VCaP (cell line): Measurements from ENCODE around the gene LINS1.
A peak's percentile ranks its signal among the peaks of the same experiment; 100 is the strongest.

Source experiments
- H3K27ac ChIP-seq: fragments of 450-650 bp; 2 replicates; pipeline ENCODE4 v1.5.1; 2017
- TF ChIP-seq, protein P1 (sequence below): fragments of 450-650 bp; conservative IDR thresholded peaks from 2 replicates; pipeline ENCODE4 v1.5.1; 2017; ENCODE audit warnings: mild to moderate bottlenecking, moderate library complexity

LINS1 gene

DNA sequence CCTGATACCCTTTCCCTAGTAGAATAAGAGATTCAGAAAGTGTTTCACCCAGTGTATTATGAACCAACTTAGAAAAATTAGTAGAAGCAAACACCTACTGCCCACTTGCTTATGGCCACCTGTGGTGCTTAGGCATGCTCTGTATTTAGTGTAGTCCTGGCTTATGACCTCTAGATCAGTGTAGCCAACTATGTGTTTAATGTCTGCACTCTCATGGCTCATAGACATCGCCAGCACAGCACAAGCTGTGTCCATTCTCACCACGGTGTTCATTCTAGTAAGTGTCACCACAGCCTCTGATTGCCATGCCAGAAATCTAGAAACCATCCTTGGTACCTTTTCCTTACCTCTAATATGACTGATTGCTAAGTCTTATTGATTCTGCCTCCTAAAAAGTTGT, 14.7 kb upstream of the LINS1 start:
- peak overlapping the region; percentile 24; the same call in 1 of the 2 replicates for H3K27ac ChIP-seq
- TF ChIP-seq, protein P1, sequence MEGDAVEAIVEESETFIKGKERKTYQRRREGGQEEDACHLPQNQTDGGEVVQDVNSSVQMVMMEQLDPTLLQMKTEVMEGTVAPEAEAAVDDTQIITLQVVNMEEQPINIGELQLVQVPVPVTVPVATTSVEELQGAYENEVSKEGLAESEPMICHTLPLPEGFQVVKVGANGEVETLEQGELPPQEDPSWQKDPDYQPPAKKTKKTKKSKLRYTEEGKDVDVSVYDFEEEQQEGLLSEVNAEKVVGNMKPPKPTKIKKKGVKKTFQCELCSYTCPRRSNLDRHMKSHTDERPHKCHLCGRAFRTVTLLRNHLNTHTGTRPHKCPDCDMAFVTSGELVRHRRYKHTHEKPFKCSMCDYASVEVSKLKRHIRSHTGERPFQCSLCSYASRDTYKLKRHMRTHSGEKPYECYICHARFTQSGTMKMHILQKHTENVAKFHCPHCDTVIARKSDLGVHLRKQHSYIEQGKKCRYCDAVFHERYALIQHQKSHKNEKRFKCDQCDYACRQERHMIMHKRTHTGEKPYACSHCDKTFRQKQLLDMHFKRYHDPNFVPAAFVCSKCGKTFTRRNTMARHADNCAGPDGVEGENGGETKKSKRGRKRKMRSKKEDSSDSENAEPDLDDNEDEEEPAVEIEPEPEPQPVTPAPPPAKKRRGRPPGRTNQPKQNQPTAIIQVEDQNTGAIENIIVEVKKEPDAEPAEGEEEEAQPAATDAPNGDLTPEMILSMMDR, result no peak

GRCh38 chr15:100615801-100616200, 13.8 kb upstream of the LINS1 start:
- H3K27ac ChIP-seq, result peak overlapping the region; percentile 24
- TF ChIP-seq, protein P1, result no peak

DNA sequence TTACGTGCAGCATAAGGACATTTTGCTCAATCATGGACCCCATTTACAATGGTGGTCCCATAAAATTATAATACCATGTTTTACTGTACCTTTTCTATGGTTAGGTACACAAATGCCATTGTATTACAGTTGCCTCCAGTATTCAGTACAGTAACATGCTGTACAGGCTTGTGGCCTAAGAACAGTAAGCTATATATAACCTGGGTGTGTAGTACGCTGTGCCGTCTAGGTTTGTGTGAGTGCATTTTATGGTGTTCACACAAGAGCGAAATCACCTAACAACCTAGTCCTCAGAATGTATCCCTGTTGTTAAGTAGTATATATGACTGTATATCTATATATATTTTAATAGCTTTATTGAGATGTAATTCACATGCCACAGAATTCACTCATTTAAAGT, 12.9 kb upstream of the LINS1 start:
- H3K27ac ChIP-seq, result no peak overlapping the region; the same call in 1 of the 2 replicates
- TF ChIP-seq, protein P1, result no peak

DNA sequence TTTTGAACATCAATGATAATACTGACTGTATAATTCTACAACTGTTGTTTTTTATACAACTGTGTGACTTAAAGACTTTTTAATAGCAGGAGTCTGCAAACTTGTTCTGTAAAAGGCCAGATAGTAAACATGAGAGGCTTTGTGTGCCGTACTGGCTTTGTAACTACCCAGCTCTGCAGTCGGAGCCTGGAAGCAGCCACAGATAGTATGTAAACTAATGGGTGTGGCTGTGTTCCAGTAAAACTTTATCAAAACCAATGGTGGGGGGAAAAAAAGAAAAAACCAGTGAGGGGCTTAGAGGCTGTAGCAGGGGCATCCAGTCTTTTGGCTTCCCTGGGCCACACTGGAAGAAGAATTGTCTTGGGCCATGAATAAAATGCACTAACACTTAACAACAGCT, 12.4 kb upstream of the LINS1 start:
- peak overlapping the region; percentile 29 for H3K27ac ChIP-seq
- TF ChIP-seq, protein P1, result no peak

GRCh38 chr15:100613208-100613607, 11.2 kb upstream of the LINS1 start:
- H3K27ac ChIP-seq, result no peak overlapping the region
- TF ChIP-seq, protein P1, result no peak

DNA sequence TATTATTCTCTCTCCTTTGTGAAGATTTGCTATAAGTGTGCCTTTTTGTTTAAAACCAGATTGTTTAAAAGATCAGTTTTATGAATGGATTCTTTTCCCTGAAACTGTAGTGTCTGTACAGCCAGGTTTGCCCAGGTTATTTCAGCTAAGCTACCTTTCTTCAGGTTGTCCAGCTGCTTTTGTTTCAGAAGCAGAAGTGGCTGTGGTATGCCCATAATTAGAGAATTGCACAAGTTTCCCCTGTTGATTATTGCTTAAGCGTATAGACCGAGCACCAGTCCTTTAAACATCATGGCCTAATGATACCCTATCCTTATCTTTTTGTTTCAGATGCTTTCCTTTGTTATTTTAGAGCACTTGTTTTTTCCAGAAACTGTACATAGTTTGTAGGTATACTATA, 10.6 kb upstream of the LINS1 start:
- TF ChIP-seq, protein P1, result no peak
- no peak overlapping the region for H3K27ac ChIP-seq

- H3K27ac ChIP-seq, result peak overlapping the region; percentile 89
- TF ChIP-seq, protein P1, result no peak
Measured at GRCh38 chr15:100602823-100603393, 924 bp upstream of the LINS1 start.
